RWPE2 (cell line): ENCODE data around the gene C1QTNF8.

Experiments used
- ATAC-seq: fragments of 200-7000 bp; cut with Tn5 transposase; 3 replicates; pipeline ENCODE4 v1.9.1; 2021; ENCODE audit warnings: low read depth
- DNase-seq: peaks from one replicate; pipeline ENCODE4 v3.0.0-alpha.2; 2020; ENCODE audit warnings: low spot score
- H3K27ac ChIP-seq: fragments of 450-650 bp; 2 replicates; pipeline ENCODE4 v1.5.1; 2017; ENCODE audit warnings: mild to moderate bottlenecking; ENCODE audit not compliant: poor library complexity, severe bottlenecking
- H3K27me3 ChIP-seq: fragments of 250-450 bp; sonication (Bioruptor Pico); 2 replicates; pipeline ENCODE4 v1.5.1; 2021; ENCODE audit warnings: mild to moderate bottlenecking, moderate library complexity; ENCODE audit not compliant: insufficient read depth, poor library complexity, severe bottlenecking
- H3K36me3 ChIP-seq: fragments of 250-450 bp; sonication (Bioruptor Pico); 2 replicates; pipeline ENCODE4 v1.5.1; 2020; ENCODE audit warnings: low read depth, mild to moderate bottlenecking, moderate library complexity
- H3K4me1 ChIP-seq: fragments of 250-450 bp; sonication (Bioruptor Pico); 2 replicates; pipeline ENCODE4 v1.5.1; 2021; ENCODE audit warnings: mild to moderate bottlenecking, moderate library complexity; ENCODE audit not compliant: insufficient read depth, poor library complexity, severe bottlenecking
- H3K4me3 ChIP-seq: fragments of 250-450 bp; sonication (Bioruptor Pico); 2 replicates; pipeline ENCODE4 v1.5.1; 2021; ENCODE audit warnings: mild to moderate bottlenecking, moderate library complexity; ENCODE audit not compliant: severe bottlenecking
- H3K9me3 ChIP-seq: fragments of 250-450 bp; sonication (Bioruptor Pico); 2 replicates; pipeline ENCODE4 v1.5.1; 2021; ENCODE audit warnings: mild to moderate bottlenecking, moderate library complexity; ENCODE audit not compliant: severe bottlenecking
- TF ChIP-seq, protein P1 (sequence below): fragments of 450-650 bp; IDR thresholded peaks from one replicate; pipeline ENCODE4 v1.5.1; 2017; ENCODE audit warnings: mild to moderate bottlenecking, moderate library complexity; ENCODE audit not compliant: poor library complexity, severe bottlenecking

The C1QTNF8 gene

GRCh38 chr16:1142911-1143310 lies 46.9 kb upstream of the C1QTNF8 start:
- Histone ChIP-seq H3K27me3 (peaks cover 5% of the 10 kb centered on the region), H3K4me1 (no peaks in the 10 kb centered on the region), H3K4me3 (no peak overlapping the region), H3K36me3 (no peaks in the 10 kb centered on the region), H3K9me3 (no peaks in the 10 kb centered on the region), H3K27ac (no peak overlapping the region)
- TF ChIP-seq, protein P1, sequence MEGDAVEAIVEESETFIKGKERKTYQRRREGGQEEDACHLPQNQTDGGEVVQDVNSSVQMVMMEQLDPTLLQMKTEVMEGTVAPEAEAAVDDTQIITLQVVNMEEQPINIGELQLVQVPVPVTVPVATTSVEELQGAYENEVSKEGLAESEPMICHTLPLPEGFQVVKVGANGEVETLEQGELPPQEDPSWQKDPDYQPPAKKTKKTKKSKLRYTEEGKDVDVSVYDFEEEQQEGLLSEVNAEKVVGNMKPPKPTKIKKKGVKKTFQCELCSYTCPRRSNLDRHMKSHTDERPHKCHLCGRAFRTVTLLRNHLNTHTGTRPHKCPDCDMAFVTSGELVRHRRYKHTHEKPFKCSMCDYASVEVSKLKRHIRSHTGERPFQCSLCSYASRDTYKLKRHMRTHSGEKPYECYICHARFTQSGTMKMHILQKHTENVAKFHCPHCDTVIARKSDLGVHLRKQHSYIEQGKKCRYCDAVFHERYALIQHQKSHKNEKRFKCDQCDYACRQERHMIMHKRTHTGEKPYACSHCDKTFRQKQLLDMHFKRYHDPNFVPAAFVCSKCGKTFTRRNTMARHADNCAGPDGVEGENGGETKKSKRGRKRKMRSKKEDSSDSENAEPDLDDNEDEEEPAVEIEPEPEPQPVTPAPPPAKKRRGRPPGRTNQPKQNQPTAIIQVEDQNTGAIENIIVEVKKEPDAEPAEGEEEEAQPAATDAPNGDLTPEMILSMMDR, result no peak
- no peak for DNase-seq
- ATAC-seq, result no peak

DNA sequence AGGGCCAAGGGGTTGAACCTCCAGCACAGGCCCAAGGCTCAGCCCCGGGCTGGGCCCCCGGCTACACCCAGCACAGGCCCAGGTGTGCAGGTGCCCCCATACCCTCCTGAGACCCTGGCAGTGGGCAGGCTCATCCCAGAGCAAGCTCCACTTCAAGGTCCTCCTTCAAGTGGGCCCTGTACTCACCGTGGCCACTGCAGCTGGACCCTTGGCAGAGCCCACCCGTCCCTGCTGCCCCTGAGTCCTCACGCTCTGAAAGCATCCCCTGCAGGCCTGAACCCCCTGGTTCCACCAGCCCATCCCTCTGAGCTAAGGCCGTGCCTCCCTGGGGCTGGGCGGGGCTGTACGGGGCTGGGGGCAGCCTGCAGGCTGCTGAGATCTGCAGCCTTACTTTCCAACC lies 45.7 kb upstream of the C1QTNF8 start:
- DNase-seq, result no peak
- Histone ChIP-seq H3K9me3 (no peaks in the 10 kb centered on the region), H3K4me3 (no peak overlapping the region), H3K4me1 (no peaks in the 10 kb centered on the region), H3K36me3 (no peaks in the 10 kb centered on the region), H3K27ac (no peak overlapping the region), H3K27me3 (peaks cover 5% of the 10 kb centered on the region)
- TF ChIP-seq, protein P1, result no peak
- no peak for ATAC-seq

- Histone ChIP-seq H3K4me1 (no peaks in the 10 kb centered on the region), H3K9me3 (no peaks in the 10 kb centered on the region), H3K4me3 (no peak overlapping the region), H3K27ac (no peak overlapping the region), H3K27me3 (peaks cover 10% of the 10 kb centered on the region), H3K36me3 (no peaks in the 10 kb centered on the region)
- TF ChIP-seq, protein P1, result no peak
- no peak for DNase-seq
- no peak for ATAC-seq
Measured at GRCh38 chr16:1141191-1141590, 45.1 kb upstream of the C1QTNF8 start.

- Histone ChIP-seq H3K4me3 (no peak overlapping the region), H3K36me3 (no peaks in the 10 kb centered on the region), H3K27me3 (peaks cover 15% of the 10 kb centered on the region), H3K4me1 (no peaks in the 10 kb centered on the region), H3K27ac (no peak overlapping the region), H3K9me3 (no peaks in the 10 kb centered on the region)
- TF ChIP-seq, protein P1, result no peak
- no peak for DNase-seq
- no peak for ATAC-seq
Measured at GRCh38 chr16:1140582-1141162, 44.6 kb upstream of the C1QTNF8 start.

- H3K27me3 ChIP-seq, result peaks cover 38% of the 10 kb centered on the region
- H3K27ac ChIP-seq, result no peak overlapping the region
Measured at GRCh38 chr16:1137604-1138003, 41.6 kb upstream of the C1QTNF8 start.

More at GRCh38 chr16:1137604-1138003, 41.6 kb upstream of the C1QTNF8 start:
- no peaks in the 10 kb centered on the region for H3K4me1 ChIP-seq
- TF ChIP-seq, protein P1, result no peak
- no peaks in the 10 kb centered on the region for H3K9me3 ChIP-seq
- no peaks in the 10 kb centered on the region for H3K36me3 ChIP-seq
- no peak overlapping the region for H3K4me3 ChIP-seq
- DNase-seq (no peak), ATAC-seq (no peak)
